Naive B cell (primary cell): Measurements from ENCODE around the gene CARD11. TPM values are rescaled to one million over a fixed set of nuclear protein-coding genes. Genes with fewer than 3 reads are reported as not detected.

Experiments
- ATAC-seq, 2 donors: fragments of 150-1000 bp; cut with Tn5 transposase; 2 replicates each; pipeline ENCODE4 v1.10.0; 2021; ENCODE audit warnings: low read depth in 2 of 2, mild to moderate bottlenecking in 2 of 2, moderate library complexity in 2 of 2
- DNase-seq: peaks from one replicate; pipeline ENCODE4 v3.0.0; 2022
- H3K27ac Mint-ChIP-seq, 6 donors: one replicate each; pipeline ENCODE4 v1.8.0; 2020 to 2022; ENCODE audit warnings: mild to moderate bottlenecking in 6 of 6, mixed read lengths in 6 of 6, moderate library complexity in 5 of 6, inconsistent platforms in 2 of 6
- H3K27me3 Mint-ChIP-seq, 3 donors: one replicate each; pipeline ENCODE4 v1.8.0; 2021 to 2022; ENCODE audit warnings: mixed read lengths in 3 of 3, mild to moderate bottlenecking in 1 of 3
- H3K36me3 Mint-ChIP-seq, 2 donors: one replicate each; pipeline ENCODE4 v1.8.0; 2020 to 2022; ENCODE audit warnings: mixed read lengths in 2 of 2, inconsistent platforms in 1 of 2, mild to moderate bottlenecking in 1 of 2
- H3K4me1 Mint-ChIP-seq, 3 donors: one replicate each; pipeline ENCODE4 v1.8.0; 2020 to 2022; ENCODE audit warnings: mixed read lengths in 3 of 3, inconsistent platforms in 1 of 3, mild to moderate bottlenecking in 1 of 3, moderate library complexity in 1 of 3
- H3K4me3 Mint-ChIP-seq, 8 donors: one replicate each; pipeline ENCODE4 v1.8.0; 2020 to 2022; ENCODE audit warnings: mild to moderate bottlenecking in 8 of 8, mixed read lengths in 8 of 8, moderate library complexity in 8 of 8, inconsistent platforms in 2 of 8
- H3K9me3 Mint-ChIP-seq, 7 donors: one replicate each; pipeline ENCODE4 v1.8.0; 2020 to 2022; ENCODE audit warnings: mixed read lengths in 7 of 7, mild to moderate bottlenecking in 5 of 7, inconsistent platforms in 2 of 7, moderate library complexity in 1 of 7
- polyA plus RNA-seq, 6 donors: library from polyadenylated mRNA; unstranded; fragments of 300-500 nt; fragmentation: Illumina TruSeq; gene quantifications; one replicate each; pipeline ENCODE4 v1.2.3, GENCODE V29; 2021; ENCODE audit warnings: low read depth in 6 of 6

CARD11 gene
- polyA plus RNA-seq, 6 donors from 2014 or later: 9.4 to 55.3 (median 17.5) TPM

GRCh38 chr7:2937701-2938513, 105.8 kb downstream of the CARD11 start:
- peaks cover 23 to 33% (median 29%) of the 10 kb centered on the region in 3 donors for H3K4me1 Mint-ChIP-seq
- no peaks in the 10 kb centered on the region for H3K27me3 Mint-ChIP-seq
- ATAC-seq (no peak), DNase-seq (no peak)
- H3K9me3 Mint-ChIP-seq: no peaks in the 10 kb centered on the region
- peak overlapping the region in 1 of 6 donors; percentile 59 for H3K27ac Mint-ChIP-seq
- no peak overlapping the region for H3K4me3 Mint-ChIP-seq
- peaks cover 10 to 55% of the 10 kb centered on the region in 2 donors for H3K36me3 Mint-ChIP-seq

GRCh38 chr7:2936891-2937580, 106.6 kb downstream of the CARD11 start:
- Mint-ChIP-seq H3K27me3 (no peaks in the 10 kb centered on the region), H3K9me3 (no peaks in the 10 kb centered on the region), H3K27ac (no peak overlapping the region), H3K4me3 (no peak overlapping the region), H3K36me3 (peaks cover 6 to 55% of the 10 kb centered on the region in 2 donors), H3K4me1 (peaks cover 18 to 31% (median 23%) of the 10 kb centered on the region in 3 donors)
- no peak for DNase-seq
- ATAC-seq: no peak

GRCh38 chr7:2936301-2936700, 107.4 kb downstream of the CARD11 start:
- no peaks in the 10 kb centered on the region for H3K27me3 Mint-ChIP-seq

GRCh38 chr7:2934984-2935740, 108.5 kb downstream of the CARD11 start:
- no peak for DNase-seq
- H3K36me3 Mint-ChIP-seq: peaks cover 6 to 53% of the 10 kb centered on the region in 2 donors

More at GRCh38 chr7:2936301-2936700, 107.4 kb downstream of the CARD11 start:
- Mint-ChIP-seq H3K4me1 (peaks cover 15 to 30% (median 15%) of the 10 kb centered on the region in 3 donors), H3K27ac (peak overlapping the region in 1 of 6 donors; percentile 82), H3K36me3 (peaks cover 6 to 58% of the 10 kb centered on the region in 2 donors), H3K4me3 (no peak overlapping the region), H3K9me3 (no peaks in the 10 kb centered on the region)
- DNase-seq (no peak), ATAC-seq (no peak)

GRCh38 chr7:2934211-2934731, 109.4 kb downstream of the CARD11 start:
- Mint-ChIP-seq H3K9me3 (no peaks in the 10 kb centered on the region), H3K4me1 (peaks cover 0 to 12% (median 4%) of the 10 kb centered on the region in 3 donors), H3K27me3 (no peaks in the 10 kb centered on the region), H3K4me3 (no peak overlapping the region), H3K27ac (peak overlapping the region in 3 of 6 donors; percentile 57 to 83 (median 68)), H3K36me3 (peaks cover 6 to 44% of the 10 kb centered on the region in 2 donors)
- ATAC-seq (no peak), DNase-seq (no peak)

More at GRCh38 chr7:2934984-2935740, 108.5 kb downstream of the CARD11 start:
- ATAC-seq: no peak
- no peaks in the 10 kb centered on the region for H3K9me3 Mint-ChIP-seq
- no peaks in the 10 kb centered on the region for H3K27me3 Mint-ChIP-seq
- H3K4me3 Mint-ChIP-seq: no peak overlapping the region
- peaks cover 4 to 19% (median 5%) of the 10 kb centered on the region in 3 donors for H3K4me1 Mint-ChIP-seq
- peak overlapping the region in 1 of 6 donors; percentile 15 for H3K27ac Mint-ChIP-seq

GRCh38 chr7:2932402-2933251, 111.0 kb downstream of the CARD11 start:
- Mint-ChIP-seq H3K4me1 (peaks cover 0 to 12% (median 4%) of the 10 kb centered on the region in 3 donors), H3K9me3 (no peaks in the 10 kb centered on the region), H3K27me3 (no peaks in the 10 kb centered on the region), H3K27ac (peak overlapping the region in 4 of 6 donors; percentile 13 to 70 (median 35)), H3K36me3 (peaks cover 6 to 39% of the 10 kb centered on the region in 2 donors), H3K4me3 (peak overlapping the region in 1 of 8 donors; percentile 44)
- DNase-seq: no peak
- no peak for ATAC-seq

GRCh38 chr7:2931034-2931415, 112.6 kb downstream of the CARD11 start:
- ATAC-seq (no peak), DNase-seq (no peak)
- H3K4me3 Mint-ChIP-seq: no peak overlapping the region
- H3K4me1 Mint-ChIP-seq: peaks cover 0 to 16% (median 4%) of the 10 kb centered on the region in 3 donors
- peak overlapping the region in 2 of 6 donors; percentile 2 to 71 for H3K27ac Mint-ChIP-seq
- peaks cover 6 to 42% of the 10 kb centered on the region in 2 donors for H3K36me3 Mint-ChIP-seq
- no peaks in the 10 kb centered on the region for H3K9me3 Mint-ChIP-seq
- no peaks in the 10 kb centered on the region for H3K27me3 Mint-ChIP-seq

GRCh38 chr7:2930310-2931033, 113.2 kb downstream of the CARD11 start:
- DNase-seq (no peak), ATAC-seq (no peak)
- peaks cover 6 to 45% of the 10 kb centered on the region in 2 donors for H3K36me3 Mint-ChIP-seq
- peak overlapping the region in 3 of 6 donors; percentile 70 to 81 (median 71) for H3K27ac Mint-ChIP-seq
- H3K4me1 Mint-ChIP-seq: peaks cover 0 to 18% (median 4%) of the 10 kb centered on the region in 3 donors
- H3K9me3 Mint-ChIP-seq: no peaks in the 10 kb centered on the region
- no peak overlapping the region for H3K4me3 Mint-ChIP-seq
- H3K27me3 Mint-ChIP-seq: no peaks in the 10 kb centered on the region

GRCh38 chr7:2929321-2930201, 114.1 kb downstream of the CARD11 start:
- Mint-ChIP-seq H3K9me3 (no peaks in the 10 kb centered on the region), H3K4me3 (no peak overlapping the region), H3K27me3 (no peaks in the 10 kb centered on the region), H3K4me1 (peaks cover 0 to 18% (median 4%) of the 10 kb centered on the region in 3 donors), H3K36me3 (peaks cover 6 to 45% of the 10 kb centered on the region in 2 donors), H3K27ac (peak overlapping the region in 2 of 6 donors; percentile 47 to 71)
- ATAC-seq: no peak
- DNase-seq: no peak

GRCh38 chr7:2928613-2929311, 114.9 kb downstream of the CARD11 start:
- H3K4me1 Mint-ChIP-seq: peaks cover 0 to 15% (median 3%) of the 10 kb centered on the region in 3 donors
- no peaks in the 10 kb centered on the region for H3K27me3 Mint-ChIP-seq
- DNase-seq (no peak), ATAC-seq (no peak)
- peaks cover 3 to 42% of the 10 kb centered on the region in 2 donors for H3K36me3 Mint-ChIP-seq
- no peak overlapping the region for H3K4me3 Mint-ChIP-seq
- peak overlapping the region in 3 of 6 donors; percentile 15 to 92 (median 57) for H3K27ac Mint-ChIP-seq
- no peaks in the 10 kb centered on the region for H3K9me3 Mint-ChIP-seq

- Mint-ChIP-seq H3K4me3 (no peak overlapping the region), H3K27me3 (no peaks in the 10 kb centered on the region), H3K36me3 (peaks cover 0 to 37% of the 10 kb centered on the region in 2 donors), H3K4me1 (peaks cover 0 to 12% (median 0%) of the 10 kb centered on the region in 3 donors), H3K27ac (peak overlapping the region in 2 of 6 donors; percentile 29 to 57), H3K9me3 (no peaks in the 10 kb centered on the region)
- DNase-seq: no peak
- no peak for ATAC-seq
Observed at GRCh38 chr7:2928256-2928612, 115.4 kb downstream of the CARD11 start.
